Measurements from ENCODE around the gene ZNF154.

ZNF154 gene

GRCh38 chr19:57667228-57667627 lies 41.8 kb downstream of the ZNF154 start:
- TF ChIP-seq, protein P1, sequence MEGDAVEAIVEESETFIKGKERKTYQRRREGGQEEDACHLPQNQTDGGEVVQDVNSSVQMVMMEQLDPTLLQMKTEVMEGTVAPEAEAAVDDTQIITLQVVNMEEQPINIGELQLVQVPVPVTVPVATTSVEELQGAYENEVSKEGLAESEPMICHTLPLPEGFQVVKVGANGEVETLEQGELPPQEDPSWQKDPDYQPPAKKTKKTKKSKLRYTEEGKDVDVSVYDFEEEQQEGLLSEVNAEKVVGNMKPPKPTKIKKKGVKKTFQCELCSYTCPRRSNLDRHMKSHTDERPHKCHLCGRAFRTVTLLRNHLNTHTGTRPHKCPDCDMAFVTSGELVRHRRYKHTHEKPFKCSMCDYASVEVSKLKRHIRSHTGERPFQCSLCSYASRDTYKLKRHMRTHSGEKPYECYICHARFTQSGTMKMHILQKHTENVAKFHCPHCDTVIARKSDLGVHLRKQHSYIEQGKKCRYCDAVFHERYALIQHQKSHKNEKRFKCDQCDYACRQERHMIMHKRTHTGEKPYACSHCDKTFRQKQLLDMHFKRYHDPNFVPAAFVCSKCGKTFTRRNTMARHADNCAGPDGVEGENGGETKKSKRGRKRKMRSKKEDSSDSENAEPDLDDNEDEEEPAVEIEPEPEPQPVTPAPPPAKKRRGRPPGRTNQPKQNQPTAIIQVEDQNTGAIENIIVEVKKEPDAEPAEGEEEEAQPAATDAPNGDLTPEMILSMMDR (IDR thresholded peaks at IDR 0.05; ENCODE audit: control insufficient read depth, insufficient read depth, low read depth, low read length, missing control alignments) = no peak
- no peak for DNase-seq (ENCODE audit: low read depth)
- H3K4me3 ChIP-seq (ENCODE audit: control insufficient read depth, low read depth, low read length) = no peak overlapping the region

DNA sequence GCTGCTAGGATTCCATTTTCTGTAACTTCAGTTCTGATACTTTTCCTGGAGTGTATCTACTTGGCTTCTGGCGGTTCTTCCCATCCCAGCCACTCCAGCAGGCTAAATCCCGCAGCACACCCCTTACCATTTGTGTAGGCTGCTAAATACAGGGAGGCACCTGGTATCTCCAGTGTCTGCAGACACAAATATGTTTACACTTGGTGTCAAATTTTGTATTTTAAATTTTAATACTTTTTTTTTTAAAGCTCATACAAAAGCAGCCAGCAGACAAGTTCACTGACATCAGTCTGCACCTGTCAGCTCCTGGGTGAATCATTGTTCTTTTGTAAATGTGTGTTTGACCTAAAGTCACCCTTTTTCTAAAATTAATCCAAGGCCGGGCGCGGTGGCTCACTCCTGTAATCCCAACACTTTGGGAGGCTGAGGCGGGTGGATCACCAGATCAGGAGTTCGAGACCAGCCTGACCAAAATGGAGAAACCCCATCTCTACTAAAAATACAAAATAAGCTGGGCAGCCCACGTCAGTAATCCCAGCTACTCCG lies 43.7 kb downstream of the ZNF154 start:
- no peak for DNase-seq (ENCODE audit: low read depth)
- H3K4me3 ChIP-seq (ENCODE audit: control insufficient read depth, low read depth, low read length) = no peak overlapping the region
- TF ChIP-seq, protein P1 (IDR thresholded peaks at IDR 0.05; ENCODE audit: control insufficient read depth, insufficient read depth, low read depth, low read length, missing control alignments) = no peak

GRCh38 chr19:57664269-57665127 lies 44.5 kb downstream of the ZNF154 start:
- peak overlapping the region; percentile 60 for H3K4me3 ChIP-seq (ENCODE audit: control insufficient read depth, low read depth, low read length)
- DNase-seq (ENCODE audit: low read depth) = no peak
- TF ChIP-seq, protein P1 (IDR thresholded peaks at IDR 0.05; ENCODE audit: control insufficient read depth, insufficient read depth, low read depth, low read length, missing control alignments) = no peak

DNA sequence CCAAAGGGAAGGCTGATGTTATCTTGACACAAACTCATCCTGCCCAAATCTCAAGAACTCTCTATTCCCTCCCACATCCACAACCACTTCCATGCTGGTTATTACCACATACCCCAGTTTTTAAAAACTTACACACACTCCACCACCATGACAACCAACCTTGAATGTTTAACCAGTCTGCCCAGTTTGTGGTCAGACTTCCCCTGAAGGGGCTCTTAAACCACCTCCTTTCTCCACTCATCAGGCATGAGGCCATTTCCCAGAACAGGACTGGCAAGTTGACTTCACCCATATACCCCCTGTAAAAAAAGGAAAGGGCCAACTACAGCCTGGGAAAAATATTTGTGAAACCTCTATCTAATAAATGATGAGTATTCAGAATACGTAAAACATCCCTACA lies 52.7 kb downstream of the ZNF154 start:
- H3K4me3 ChIP-seq (ENCODE audit: control insufficient read depth, low read depth, low read length) = no peak overlapping the region
- no peak for DNase-seq (ENCODE audit: low read depth)
- TF ChIP-seq, protein P1 (IDR thresholded peaks at IDR 0.05; ENCODE audit: control insufficient read depth, insufficient read depth, low read depth, low read length, missing control alignments) = no peak

GRCh38 chr19:57655443-57655842 lies 53.6 kb downstream of the ZNF154 start:
- no peak overlapping the region for H3K4me3 ChIP-seq (ENCODE audit: control insufficient read depth, low read depth, low read length)
- TF ChIP-seq, protein P1 (IDR thresholded peaks at IDR 0.05; ENCODE audit: control insufficient read depth, insufficient read depth, low read depth, low read length, missing control alignments) = no peak
- no peak for DNase-seq (ENCODE audit: low read depth)

- TF ChIP-seq, protein P1 (IDR thresholded peaks at IDR 0.05; ENCODE audit: control insufficient read depth, insufficient read depth, low read depth, low read length, missing control alignments) = no peak
- no peak overlapping the region for H3K4me3 ChIP-seq (ENCODE audit: control insufficient read depth, low read depth, low read length)
- DNase-seq (ENCODE audit: low read depth) = no peak
Measured at GRCh38 chr19:57653689-57654088, 55.3 kb downstream of the ZNF154 start.
